Stimulated activated CD4-positive, alpha-beta T cell treated with anti-CD3 and anti-CD28 coated beads, Interleukin-4, amount 100 ng/mL, for 24 hours (primary cell): ENCODE measurements around the gene PDE4D.

Experiments used
- DNase-seq: peaks from one replicate; pipeline ENCODE4 v3.0.0-alpha.2; 2020

PDE4D gene

DNA sequence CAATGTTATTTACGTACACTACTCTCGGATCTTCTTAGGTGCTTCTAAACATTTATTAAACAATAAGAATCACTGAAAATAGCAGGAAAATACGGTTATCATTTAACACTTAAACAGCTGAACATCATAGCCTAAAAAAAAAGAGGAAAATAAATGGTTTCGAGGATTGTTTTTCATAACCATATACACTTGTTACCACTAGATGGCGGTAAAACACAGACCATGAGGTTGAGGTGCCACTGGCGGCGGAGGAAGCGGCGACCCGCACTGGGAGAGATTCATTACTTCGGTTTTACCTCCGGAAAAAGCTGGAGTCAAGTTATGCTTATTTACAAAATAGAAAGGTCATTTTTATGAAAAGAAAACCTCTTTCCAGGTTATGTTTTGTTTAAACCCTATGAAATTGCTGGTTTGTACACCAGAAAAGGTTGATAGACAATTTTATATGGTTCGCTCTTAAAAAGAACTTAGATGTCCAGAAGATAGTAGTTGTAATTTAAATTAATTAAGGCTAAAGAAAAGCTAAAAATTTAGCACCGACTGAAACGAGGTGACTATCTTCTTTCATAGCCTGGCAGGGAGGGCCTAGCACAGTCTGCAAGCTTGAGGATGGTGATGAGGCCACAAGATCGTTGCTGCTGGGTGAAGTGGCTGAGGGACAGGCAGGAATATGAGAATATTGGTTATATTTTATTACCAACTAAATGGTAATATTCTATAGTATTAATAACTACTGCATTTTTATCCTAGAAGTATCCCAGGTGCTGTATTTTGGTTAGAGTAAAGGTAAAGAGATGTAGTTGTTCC lies 704.9 kb downstream of the PDE4D start:
- DNase-seq = peak; percentile 62

DNA sequence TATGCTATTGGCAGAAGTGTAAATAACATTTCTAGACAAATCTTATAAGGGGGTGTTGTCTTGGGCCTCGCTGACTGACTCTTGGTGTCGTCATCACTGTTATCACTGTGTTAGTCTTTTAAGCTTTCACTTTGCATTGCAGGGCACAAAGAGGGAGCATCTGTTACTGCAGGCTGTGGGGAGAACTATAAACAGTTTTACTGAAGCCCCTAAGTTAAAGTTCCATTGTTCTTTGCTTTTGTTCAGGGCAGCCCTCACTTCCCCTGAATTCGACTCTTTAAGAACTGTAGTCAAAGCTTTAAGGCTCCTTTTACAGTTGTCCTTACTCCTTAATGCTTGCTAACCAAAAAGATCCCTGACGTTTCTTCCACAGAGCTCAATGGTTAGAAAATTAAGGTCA lies 705.7 kb downstream of the PDE4D start:
- DNase-seq = no peak

DNA sequence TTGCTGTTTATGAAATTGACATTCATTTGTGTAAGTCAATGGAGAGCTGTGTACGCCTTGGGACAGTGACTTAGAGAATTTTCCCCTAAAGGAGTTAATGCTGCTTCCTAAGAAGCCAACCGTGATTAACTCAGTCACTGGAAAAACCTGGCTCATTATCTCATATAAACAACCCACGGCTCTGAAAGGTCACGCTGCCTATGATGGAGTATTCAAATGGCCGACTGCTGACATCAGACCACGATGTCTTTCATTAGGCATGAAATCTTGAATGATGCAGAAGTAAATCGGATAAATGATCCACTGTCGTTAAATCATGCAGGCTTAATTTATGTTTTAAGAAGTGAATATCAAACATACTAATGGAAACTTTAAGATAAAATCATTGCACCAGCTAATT lies 706.9 kb downstream of the PDE4D start:
- DNase-seq = no peak

DNA sequence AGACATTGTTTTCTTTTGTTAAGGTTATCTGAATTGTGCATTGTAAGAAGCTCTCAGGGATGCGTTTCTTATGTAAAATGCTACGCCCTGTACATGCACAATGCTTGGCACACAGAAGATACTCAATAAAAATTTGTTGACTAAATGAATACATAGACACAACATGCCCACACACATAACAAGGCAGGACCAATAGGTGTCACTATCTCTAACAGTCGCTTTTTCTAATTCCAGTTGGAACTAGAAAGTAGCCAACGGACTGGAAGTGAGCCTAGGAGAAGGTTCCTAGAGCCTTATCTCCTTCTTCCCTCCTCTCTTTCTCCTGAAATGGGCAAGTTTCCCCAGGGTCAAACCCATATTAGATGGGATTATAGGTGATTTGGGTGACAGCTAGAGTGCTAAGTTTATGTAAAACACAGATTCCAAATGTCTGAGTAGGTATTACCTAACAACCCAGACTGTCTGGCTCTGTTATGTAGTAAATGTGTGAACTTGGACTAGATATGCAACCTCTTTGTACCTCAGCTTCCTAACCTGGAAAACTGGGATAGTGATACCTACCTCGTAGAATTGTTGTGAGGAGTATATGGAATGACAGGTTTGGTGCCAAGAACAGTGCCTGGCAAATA lies 707.7 kb downstream of the PDE4D start:
- DNase-seq = no peak

DNA sequence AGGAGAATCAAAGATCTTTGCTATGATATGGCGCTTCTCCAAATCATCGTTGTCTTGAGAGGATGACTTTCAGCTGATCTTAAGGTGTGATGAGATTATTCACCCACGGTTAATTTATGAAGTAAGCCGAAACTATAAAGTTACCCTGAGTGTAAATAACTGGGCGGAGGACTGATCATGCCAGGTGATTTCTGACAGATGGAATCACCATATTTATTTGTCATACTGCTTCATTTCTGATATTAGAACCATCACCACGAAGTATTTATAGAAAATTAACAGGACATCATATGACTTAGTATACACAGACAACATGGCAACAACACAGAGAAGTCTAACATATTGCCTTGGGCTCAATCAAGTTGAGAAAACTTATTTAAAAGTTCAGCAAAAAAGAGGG lies 708.8 kb downstream of the PDE4D start:
- no peak for DNase-seq

DNA sequence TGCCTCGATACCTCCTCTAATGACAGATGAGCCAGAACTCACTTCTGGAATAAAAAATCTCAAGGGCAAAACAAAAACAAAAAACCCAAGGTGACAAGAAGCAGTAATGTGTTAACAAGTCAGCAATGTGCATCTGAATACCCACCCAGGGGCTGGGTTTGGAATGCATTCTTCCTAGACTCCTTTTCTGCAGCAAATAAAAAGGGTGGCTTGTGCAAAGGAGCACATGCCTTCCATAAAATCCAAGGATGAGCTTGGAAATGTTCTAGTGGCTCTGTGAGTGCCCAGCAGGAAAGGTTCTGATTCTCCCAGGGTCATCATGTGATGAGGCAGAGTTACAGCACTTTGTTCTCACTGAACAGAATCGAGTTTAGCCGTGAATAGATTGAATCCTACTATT lies 710.8 kb downstream of the PDE4D start:
- DNase-seq = no peak

DNA sequence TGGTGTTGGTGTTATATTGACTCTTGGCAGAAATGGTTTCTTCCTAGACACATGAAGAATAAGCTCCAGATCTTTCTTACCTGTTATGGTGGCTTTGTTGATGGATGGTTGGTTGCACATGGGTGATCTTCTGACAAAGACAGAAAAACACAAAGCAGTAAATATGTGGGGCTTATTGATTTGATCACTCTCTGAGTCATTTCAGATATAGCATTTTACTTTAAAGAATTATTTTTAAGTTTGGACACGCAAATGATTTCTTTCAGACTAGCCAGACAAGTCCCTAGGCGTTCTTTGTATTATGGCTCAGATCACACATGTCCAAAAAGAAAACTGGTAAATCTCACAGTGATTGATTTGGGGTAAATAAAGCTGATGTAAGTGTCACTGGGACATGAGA lies 713.0 kb downstream of the PDE4D start:
- no peak for DNase-seq

DNA sequence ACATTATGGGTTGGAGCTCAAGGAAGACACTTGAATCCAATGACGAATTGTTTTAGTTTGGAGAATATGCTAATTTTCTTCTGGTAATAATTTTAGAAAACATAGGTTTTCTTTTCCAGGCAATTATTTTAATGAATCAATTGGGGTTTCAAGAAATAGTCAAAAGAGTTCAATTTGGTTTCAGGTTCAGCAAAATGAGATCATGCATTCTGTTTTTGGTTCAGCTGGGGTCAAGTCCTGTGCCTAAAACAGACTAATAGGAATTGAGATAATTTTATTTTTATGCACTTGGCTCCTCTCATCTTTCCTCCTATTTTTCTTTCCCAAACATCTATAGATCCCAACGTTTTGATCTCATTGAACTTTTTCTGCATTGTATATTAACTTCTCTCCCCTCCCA lies 713.8 kb downstream of the PDE4D start:
- DNase-seq = no peak

DNA sequence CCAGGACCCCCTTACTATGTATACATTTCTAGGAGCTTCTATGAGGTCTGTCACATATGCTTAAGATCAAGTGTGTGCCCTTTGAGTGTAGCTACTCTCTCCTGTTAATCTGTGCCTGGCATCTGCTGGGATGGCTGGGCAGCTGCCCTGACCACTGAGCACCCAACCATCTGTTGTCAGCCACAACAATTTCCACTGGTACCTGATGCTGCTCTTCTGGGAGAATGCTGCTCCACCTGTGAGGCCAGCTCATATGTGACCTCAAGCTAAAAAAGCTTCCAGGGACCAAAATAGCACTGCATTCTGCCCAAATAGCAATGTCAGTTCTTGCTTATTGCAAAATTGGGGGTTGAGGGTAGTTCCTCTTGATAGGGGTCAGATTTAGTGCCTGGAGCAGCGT lies 715.0 kb downstream of the PDE4D start:
- DNase-seq = no peak

DNA sequence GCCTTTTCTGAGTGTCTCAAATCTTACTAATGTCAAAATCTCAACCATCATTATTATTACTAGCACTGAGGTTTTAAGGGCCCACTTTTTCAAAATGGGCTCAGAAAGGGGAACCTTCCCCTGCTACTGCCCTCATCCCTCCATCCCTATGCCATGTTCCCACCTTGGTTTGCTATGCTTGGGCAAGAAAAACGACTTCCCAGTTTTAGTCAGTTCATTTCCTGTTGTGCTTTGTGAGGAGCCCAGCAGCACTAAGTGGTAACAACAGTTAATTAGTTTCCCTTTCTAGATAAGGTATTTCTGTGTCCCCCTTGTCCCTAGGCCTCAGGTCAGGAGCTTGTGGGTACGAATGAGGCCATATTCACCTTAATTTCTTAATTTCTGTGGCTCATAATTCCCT lies 715.5 kb downstream of the PDE4D start:
- no peak for DNase-seq

DNA sequence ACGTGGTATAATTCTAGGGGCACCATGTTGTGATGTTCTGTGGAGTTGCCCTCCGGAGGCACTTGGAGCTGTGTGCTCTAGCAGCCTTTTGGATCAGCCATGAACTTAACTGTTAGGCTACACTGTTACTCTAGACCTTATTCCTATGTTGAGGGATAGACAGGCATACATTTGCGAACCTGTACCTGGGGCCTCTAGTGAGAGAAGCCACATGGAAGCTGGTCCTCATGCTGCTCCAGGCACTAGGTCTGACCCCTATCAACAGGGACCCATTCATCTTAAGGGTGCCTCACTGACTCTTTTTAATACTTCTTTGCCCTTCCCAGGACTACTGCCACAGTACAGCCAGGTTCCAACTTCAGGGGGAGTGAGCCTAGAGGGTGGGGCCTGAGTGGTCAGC lies 715.9 kb downstream of the PDE4D start:
- no peak for DNase-seq

DNA sequence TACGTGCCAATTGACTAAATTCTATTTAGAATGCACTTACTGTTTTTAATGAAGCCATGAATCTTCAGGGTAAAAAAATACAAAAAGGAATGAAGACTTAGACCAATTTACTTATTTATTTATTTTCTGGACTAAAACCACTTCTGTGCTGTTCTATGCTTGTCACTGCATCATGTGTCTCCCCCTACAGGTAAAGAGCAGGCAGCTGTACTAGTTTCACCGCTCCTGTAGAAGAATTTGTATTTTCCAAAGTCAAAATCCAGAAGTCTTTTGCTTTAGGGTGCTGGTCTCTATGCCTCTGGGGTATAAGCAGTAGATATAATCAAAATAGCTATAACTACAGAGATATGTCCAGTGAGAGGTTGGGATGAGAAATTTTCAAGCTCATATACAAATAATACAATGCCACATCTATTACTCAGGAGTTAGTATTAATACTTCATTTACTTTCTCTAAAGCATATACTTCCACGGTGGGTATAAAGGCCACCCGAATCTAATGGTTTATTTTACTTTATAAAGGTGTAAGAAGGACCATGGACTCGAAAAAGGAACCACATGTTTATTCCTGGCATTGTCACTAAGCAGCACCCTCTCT lies 719.2 kb downstream of the PDE4D start:
- DNase-seq = peak; percentile 42

DNA sequence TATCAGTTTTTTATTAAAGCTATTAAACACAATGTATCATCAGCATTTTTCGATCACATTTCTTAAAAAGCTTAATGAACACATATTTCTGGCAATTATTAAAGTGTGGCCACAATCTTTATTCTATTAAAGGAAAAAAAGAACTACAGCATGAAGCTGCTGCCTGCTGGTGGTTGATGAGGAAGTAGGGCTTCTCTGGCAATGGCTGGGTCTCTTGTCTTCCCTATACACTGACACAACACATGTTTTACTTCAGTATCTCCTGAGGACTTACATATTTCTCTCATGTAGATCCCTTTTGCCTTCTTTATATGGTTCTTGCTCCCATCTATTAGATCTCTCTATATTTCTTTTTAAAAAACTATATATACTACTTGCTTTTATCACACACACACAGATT lies 719.9 kb downstream of the PDE4D start:
- no peak for DNase-seq

DNA sequence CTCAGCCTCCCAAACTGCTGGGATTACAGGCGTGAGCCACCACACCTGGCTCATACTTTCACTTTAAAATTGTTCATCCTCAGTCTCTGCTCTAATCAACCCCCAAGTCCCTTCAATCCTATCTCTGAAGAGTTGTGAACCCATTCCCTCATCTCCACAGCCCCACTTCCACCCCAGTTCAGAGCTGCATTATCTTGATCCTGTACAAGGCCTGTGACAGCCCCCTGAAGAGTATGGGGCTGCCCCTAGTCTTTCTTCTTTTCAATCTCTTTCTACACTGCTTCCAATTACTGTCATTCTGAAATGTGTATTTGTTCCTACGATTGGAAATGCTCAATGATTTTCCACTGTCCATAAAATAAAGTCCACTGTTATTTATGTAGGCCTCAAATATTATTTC lies 722.4 kb downstream of the PDE4D start:
- DNase-seq = no peak

DNA sequence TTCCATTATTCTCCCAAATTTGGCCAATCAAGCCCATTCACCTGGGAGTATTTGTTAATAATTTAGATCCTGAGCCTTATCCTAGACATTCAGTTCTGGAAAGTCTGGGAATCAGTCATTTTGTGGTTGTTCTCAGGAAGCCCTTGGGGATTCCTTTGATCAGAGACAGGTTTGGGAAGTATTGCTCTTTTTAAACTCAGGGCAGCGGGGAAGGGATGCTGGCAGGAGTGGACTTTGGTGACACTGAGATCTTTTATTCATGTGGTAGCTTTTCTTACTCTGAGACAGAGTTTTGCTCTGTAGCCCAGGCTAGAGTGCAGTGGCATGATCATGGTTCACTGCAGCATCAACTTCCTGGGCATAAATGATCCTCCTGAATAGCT lies 723.8 kb downstream of the PDE4D start:
- DNase-seq = no peak

DNA sequence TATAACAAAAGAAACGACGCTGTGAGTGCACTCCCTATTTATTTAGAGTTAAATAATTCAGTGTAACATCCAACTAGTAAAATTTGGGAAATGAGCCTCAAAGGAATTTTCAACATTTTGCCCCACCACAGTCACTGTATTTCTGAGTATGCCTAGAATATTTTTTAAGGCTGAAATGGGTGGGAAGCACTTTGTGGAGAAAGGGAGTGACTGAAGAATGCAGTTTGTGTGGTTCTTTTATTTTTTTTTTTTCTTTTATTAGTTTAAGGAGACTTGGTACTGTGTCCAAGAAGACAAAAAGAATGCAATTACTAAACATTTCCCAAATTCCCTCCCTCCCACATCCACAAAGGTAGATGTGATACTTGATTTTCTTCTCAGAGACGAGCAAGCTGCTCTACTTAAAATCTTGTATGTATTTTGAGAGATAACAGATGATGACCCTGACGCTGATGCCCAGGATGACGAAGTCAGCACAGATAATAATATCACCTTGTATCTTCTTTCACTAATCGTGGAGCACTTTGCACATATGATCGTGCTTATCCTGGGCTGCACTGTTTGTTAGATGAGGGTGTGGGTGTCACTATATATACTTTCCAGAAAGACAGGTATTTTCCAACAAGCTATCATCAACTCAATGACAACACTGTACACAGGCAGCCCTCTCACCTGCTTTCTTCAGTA lies 724.3 kb downstream of the PDE4D start:
- DNase-seq = no peak

DNA sequence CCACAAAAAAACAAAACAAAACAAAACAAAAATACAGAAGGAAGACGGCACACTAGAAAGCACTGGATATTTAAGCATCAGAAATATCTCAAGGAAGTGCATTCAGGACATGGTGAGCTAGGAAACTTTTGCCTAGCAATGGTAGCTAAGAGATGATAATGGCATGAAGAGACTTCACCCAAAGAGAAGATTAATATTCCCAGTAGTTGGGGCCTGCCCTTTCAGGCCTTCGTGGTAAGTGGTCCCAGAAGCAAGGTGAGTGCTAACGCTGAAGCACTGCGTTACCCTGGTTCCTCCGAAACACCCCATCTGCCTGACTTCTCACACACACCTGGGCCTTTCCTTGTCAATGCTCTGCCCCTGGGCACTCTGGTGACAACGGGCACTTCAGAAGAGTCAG lies 725.5 kb downstream of the PDE4D start:
- DNase-seq = no peak

DNA sequence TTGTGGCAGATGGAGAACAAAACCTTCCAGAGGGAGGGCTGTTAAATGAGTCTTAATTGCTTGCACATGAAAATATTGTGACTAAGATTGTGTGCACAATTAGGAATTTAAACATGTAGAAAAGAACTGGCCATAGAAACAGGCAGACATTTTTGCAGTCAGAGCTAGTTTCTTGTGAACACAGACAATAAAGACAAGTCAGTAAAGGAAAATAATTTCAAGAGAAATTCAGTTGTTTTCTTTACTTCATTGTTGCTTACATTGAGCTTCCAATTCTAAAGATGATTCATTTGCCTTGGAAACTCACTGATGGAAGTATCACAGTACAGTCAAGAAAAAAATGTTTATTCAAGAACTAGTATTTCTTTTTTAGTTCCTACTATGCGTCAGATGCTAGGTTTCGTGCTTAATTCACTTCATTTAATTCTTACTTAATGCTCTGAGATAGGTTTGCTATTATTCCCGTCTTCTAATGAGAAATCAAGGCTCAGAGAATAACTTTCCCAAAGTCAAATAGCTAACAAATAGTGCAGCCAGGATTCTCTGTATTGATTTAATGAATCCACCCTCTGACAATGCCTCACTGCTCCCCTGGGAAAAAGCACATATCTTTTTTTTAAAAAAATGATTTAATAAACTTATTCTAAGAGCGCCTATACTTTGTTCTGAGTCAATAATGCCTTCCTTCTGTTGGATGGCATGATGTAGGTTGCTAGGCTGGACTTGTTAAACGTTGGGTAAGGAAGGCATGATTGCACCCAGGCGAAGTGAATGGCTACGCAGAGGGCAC lies 729.3 kb downstream of the PDE4D start:
- no peak for DNase-seq

DNA sequence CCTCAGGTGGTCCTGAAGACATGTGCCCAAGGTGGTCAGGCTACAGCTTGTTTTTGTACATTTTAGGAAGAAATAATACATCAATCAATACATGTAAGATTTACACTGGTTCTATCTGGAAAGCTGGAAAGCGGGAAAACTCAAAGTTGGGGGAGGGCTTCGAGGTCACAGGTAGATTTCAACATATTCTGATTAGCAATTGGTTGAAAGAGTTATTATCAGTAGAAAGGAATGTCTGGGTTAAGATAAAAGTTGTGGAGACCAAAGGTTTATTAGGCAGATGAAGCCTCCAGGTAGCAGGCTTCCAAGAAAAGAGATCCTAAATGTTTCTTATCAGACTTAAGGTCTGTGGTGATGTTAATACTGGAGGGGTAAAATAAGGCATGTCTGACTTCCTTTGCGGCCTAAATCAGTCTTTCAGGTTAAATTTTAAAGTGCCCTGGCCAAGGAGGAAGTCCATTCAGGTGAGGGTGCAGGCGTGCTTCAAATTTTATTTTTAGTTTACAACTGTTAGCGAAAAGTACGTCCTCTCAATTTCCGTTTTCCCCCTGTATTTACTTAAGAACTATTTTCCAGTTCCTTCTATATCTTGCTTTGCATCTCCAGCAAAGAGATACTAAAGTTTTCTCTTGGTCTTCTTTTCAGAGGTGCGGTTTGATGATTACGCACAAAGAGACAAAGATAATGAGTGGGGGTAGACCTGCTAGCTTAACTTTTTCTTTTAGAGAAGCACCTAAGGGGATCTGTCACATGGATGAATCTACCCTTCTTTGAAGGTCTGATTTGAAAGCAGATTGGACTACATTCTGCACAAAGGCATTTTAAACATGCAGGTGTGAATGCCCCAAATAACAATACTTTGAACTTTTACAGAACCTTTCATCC lies 732.1 kb downstream of the PDE4D start:
- DNase-seq = no peak

DNA sequence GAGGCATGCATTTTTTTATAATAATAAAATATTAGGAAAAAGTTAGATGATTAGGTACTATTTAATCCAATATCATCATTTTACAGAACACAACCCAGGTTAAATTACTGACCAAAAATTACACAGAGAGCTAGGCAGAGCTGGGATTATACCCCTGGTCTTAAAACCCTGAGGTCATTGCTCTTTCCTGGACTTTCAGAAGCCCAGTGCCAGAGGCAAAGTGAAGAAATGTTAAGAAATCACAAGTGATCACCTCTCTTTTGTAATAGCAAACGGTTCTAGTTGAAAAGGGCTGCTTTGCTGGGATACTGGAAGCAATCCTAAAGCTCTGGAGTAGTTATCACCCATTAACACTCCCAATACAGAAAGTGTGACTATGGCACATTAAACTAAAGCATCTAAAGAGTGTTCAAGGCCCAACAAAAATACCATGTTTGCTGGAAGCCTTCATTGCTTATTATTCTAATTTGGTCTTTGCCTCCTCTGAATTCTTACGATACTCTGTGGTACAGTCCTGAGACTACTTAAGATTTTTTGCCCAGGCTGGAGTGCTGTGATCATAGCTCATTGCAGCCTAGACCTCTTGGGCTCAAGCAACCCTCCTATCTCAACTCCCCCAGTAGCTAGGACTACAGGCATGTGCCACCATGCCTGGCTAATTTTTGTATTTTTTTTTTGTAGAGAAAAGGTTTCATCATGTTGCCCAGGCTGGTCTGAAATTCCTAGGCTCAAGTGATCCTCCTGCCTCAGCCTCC lies 734.7 kb downstream of the PDE4D start:
- DNase-seq = no peak

DNA sequence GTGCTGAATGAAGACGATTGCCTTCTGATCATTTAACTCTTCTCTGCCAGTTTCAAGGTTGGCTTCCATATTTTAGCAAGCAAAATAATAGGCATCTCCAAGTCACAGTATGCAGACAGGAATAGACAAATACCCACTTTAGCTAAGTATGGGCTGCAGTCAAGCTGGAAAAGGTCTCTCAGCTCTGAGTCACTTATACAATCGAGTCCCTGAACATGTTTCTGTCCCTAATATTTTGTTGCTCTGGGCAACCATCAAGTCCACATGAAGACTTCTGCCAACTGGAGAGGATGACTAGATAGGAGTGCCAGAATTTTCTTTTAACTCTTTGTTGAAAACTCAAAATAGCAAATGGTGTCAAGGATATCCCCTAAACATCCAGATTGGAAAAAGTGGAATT lies 735.4 kb downstream of the PDE4D start:
- no peak for DNase-seq
